D341Med (cell line): ENCODE data around the gene COQ5.
"Not testable (repeated sequence)": the region's sequence is repeated elsewhere in the genome, so short reads cannot be mapped to it uniquely, and the experiment has no call there.

Experiments used
- DNase-seq: peaks from one replicate; pipeline ENCODE4 v3.0.0; 2012; ENCODE audit warnings: low spot score

Gene COQ5, protein sequence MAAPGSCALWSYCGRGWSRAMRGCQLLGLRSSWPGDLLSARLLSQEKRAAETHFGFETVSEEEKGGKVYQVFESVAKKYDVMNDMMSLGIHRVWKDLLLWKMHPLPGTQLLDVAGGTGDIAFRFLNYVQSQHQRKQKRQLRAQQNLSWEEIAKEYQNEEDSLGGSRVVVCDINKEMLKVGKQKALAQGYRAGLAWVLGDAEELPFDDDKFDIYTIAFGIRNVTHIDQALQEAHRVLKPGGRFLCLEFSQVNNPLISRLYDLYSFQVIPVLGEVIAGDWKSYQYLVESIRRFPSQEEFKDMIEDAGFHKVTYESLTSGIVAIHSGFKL

DNA sequence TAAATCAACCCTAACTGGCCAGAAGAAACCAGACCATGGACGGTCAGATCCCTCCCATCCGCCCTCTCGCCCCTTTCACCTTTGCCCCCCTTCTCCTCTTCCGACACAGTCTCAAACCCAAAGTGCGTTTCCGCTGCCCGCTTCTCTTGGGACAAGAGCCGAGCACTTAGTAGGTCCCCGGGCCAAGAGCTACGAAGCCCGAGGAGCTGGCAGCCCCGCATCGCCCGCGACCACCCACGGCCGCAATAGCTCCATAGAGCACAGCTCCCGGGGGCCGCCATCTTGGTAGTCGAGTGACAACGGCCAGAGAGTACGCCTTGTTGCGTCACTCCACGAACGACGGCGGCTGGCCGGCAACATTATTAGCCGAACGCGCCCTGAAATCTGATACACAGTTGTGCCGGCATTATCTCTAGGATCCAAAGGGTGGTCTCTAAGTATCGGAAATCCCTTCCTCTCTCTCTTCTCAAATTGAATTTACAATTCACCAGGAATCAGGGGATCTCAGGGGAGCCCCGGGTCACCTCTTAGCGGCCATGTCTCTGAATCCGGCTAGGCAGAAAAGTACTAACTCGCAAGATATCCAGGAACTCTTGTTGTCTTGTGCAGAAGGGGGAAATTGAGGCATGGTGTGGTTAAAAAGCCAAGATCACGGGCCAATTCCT is at the start of gene COQ5:
Gene COQ5 (minus strand): TSS at position 298 of the 665 bp plus-strand sequence. CDS start 17 bp downstream, at position 281.
- peak; percentile 90 for DNase-seq

DNA sequence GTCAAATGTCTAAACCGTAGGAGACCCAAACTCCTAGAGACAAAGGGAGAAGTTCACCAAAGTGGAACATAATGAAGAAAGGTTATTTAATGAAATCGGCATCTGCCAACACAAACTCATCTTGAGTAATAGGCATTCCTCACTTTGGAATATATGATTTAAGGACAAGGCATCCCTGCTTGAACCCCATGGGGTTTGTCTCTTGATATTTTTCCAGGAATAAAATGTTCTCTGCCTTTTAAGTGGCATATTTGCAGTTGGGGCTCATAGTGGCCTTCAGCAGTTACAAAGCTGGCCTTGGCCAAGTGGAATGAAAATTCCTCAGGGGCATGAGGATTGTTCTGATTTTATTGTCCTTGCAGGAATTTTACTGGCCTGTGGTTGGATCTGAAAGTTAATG is 45.1 kb upstream of the COQ5 start:
- DNase-seq, result no peak

DNA sequence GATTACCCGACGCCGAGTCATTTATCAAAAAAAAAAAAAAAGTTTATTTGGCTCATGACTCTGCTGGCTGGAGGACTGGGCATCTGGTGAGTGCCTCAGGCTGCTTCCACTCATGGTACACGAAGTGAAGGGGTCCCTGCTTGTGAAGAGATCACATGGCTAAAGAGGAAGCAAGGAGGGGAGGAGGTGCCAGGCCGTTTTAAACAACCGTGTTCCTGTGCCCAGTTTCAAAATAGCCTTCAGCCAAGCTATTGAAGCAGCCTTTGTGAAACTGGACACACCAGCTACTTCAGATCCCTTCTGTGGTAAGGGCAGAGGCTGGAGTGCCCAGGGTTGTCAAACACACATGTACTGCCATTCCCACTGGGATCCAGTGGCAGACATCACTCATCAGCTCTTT is 44.6 kb upstream of the COQ5 start:
- DNase-seq, result no peak

DNA sequence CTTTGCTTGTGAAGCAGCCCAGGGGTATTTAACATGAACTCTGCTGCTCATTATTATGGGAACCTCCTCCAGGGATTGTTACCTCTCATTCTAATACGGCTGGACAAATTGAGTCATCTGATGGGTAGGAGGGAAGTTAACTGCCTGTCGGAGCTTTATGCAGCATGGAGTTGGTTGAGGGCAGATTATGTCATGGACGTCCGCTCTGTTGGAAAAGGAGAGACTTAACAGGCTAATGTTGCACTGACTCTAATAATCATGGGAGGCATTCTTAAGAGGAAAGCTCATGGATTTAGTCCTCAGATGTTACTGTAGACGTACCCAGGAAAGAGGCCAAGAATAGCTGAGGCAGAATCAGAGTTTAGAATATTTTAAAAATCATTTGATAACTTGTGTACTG is 42.3 kb upstream of the COQ5 start:
- no peak for DNase-seq

DNA sequence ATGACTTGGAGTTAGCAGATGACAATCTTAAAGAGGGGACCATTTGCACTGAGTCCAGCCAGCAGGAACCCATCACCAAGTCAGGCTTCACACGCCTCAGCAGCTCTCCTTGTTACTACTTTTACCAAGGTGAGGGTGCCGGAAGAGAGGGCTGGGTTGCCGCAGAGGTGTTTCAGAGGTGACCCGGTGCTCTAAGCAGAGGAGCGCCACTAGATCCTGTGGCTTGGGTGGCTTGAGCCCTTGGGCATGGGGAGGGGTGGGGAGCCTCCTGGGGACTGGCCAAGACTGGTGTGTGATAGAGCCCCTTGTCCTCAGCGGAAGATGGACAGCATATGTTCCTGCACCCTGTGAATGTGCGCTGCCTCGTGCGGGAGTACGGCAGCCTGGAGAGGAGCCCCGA is 34.5 kb upstream of the COQ5 start:
- DNase-seq, result no peak

DNA sequence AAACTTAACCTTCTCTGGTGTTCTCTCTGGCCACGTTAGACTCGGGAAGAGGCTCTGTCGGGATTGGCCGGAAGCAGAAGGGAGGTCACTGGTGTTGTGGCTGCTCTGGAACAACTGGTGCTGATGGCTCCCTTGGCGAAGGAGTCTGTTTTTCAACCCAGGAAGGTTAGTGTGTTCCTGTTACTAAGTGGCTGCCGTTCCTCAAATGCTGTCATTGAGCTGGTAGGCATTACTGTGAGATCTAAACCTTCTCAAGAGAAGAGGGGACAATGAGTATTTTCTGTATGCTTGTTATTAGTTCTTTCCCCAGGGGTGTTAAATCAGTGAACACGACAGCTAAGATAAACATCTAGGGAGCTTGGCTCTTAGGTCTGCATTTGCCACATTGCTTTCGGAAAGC is 33.9 kb upstream of the COQ5 start:
- no peak for DNase-seq

DNA sequence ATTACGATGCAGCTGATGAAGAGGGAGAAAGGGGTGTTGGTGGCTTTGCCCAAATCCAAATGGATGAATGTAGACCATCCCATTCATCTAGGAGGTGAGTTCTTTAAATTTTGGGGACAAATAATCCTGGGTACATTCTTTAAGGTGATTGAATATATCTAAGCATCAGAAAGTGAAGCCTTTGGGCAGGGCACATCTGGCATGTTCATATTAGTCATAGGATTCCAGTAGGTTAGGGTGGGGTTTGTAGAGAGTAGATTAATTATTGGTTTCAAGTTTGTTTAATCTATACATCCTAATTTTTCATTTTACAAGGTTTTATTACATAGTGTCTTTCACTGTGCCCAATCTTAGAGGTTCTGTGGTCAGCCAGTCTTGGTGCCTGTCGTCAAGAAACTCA is 28.6 kb upstream of the COQ5 start:
- DNase-seq, result no peak

DNA sequence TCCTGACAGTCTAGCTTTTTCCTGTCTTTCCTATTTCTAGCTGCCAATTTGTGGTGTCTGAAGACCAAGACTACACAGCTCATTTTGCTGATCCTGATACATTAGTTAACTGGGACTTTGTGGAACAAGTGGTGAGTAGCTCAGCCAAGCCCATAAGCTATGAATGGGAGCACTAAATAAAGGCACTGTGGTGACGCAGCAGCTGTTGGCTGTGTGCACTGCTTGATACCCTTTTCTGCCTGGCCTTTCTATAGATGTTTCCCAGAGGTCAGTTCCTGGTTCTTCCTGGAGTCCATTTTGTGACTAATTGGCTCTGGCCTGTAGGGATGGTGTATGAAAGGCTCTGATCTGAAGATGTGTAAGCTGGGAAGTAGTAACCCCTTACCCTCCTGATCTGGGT is 25.7 kb upstream of the COQ5 start:
- no peak for DNase-seq

DNA sequence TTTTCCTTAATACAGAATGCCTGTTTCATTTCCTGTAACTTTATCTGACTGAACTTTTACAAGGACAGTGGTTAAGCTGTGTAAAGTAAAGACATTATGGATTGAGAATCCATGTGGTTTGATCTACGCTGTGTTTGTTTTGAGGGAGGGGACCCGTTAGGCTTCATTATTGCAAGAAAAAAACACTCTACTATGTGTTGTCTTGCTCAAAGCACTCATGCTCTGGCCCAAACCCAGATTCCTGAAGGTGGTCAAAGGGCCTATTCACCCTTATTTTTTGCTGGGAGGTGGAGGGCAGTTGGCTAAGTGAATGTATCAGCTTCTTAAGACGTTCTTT is 17.1 kb upstream of the COQ5 start:
- DNase-seq, result no peak

DNA sequence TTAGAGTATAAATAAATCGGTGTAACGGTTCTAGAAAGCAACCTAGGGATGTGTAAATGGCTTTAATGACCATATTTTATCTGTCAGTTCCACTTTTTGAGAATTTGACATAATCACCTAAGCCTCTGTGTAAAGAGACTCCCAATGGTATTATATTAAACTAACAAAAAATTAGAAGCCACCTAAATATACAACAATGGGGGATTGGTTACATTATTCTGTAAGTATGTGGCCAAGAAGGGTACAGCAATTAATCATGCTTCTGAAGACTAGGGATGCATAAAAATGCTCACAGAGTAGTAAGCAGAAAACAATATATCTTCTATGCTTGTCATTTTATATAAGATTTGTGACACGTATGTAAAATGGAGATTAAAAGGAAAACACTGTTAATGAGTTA is 15.7 kb upstream of the COQ5 start:
- no peak for DNase-seq

DNA sequence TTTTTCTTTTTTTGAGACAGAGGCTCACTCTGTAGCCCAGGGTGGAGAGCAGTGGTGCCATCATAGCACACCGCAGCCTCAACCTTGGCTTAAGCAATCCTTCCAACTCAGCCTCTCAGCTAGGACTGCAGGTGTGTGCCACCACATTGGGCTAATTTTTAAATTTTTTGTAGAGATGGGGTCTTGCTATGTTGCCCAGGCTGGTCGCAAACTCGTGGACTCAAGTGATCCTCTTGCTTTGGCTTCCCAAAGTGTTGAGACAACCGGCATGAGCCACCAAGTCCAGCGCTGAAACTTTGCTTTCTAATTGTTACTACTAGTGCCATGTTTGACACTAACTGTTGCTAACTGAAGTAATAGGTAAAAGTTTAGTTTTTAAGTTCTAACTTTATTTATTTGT is 13.2 kb upstream of the COQ5 start:
- DNase-seq, result no peak

DNA sequence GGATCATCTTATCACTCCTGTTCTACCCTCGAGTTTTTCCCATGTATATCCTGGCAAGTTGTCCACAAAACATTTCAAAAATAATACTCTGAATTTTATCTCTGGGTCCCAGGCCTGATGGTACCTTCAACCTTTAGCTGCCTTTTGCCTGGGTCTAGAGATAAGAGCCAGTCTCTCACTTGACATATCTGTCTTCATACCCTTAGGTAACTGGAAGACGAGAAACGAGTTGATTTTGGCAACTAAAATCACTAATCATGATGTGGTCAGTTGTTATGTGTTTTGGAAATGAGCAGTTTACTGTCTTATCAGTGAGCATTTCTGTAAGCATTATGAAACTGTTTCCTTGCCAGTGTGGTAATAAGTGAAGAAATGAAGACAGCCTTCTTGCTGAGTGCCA is 11.5 kb upstream of the COQ5 start:
- DNase-seq, result no peak

DNA sequence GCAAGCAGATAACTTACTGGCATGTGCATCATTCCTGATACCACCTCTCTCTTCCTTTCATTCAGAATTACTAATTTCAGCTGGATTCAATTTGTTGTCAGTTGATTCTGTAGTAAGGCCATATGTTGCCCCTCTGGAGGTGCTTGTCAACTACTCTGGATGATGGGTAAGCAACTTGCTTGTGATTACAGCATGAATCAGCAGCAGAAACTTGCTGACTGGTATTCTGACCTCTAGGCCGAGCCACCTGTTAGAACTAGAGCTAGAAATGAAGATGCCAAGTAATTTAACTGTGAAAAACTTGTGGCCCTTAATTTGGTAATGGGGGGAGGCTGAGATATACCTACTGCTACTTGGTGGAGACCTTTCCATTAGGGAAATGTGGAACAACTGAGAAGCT is 10.3 kb upstream of the COQ5 start:
- no peak for DNase-seq

DNA sequence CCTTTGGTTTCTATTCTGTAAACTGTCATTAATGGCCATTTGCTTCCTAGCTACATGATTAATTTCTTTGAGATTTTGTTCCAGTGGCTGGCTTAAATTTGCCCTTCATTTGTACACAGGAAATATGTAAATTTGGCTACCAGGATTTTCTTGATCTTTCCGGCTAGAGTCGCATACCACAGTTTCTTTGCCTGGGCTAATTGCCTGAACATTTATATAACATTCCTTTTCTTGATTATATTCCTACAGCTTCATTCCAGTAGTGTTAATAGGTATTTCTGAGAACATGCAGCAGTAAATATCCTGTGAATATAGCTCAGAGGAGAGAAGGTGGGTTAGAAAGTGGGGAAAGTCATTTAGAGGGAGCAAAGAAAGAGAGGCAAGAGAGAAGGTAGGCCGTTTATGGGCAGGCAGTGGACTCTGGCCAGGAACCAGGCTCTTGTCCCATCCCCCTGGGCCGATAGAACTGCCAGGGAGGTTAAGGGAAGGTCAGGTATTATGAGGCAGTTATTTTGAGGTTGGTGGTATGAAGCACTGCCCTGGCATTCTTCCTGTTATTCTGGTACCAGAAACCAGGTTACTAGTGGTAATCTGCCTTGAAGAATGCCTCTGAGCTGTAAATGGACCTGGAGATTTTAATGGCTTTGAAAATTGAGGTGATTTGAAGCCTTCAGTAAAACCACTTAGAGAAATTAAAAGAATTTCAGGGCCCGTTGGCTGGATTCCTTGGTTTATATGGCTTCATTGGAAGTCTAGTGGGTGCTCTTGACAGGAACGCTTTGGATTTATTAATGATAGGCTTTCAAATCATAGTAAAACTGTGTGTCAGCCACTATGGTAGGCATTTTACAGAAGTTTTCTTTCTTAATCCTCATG is 9.6 kb upstream of the COQ5 start:
- DNase-seq, result no peak

DNA sequence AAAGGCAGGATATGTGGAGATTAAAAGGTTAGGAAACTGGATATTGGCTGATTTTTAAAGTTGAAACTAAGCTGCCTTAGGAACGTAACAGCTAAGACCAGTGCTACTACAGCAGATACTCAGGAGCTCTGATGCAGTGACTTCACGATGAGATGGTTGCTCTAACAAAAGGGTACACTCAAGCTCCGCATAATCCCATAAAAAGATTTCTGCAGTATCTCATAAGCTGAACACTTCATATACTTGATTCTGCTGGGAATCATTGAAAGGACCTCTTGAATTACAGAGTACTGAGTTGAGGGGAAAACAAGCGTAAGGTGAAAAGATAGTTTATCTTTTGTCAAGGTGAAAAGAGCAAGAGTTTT is 8.9 kb upstream of the COQ5 start:
- DNase-seq, result no peak

DNA sequence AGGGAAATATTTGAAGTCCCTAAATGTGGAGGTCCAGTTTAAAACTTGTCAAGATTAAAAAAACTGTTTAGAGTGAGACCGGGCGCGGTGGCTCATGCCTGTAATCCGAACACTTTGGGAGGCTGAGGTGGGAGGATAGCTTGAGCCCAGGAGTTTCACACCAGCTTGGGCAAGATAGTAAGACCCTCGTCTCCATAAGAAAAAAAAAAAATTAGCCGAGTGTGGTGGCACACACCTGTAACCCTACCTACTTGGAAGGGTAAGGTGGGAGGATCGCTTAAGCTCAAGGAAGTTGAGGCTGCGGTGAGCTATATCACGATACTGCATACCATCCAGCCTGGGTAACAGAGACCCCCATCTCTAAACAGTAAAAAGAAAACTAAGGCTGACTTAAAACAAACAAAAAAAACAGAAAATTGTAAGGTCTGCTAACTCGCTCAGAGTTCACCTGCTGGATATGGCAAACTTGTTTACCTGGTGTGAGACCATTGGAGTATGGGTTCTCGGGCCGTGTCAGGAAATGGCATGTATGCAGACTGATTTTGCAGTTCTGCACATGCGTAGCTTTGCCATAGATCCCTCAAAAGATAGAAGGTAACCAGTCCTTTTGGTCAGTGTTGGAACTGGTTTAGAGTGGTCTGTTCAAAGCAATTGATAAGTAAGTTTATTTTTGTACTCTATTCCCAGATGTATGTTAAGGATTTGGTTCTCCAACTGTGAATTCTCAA is 7.3 kb upstream of the COQ5 start:
- DNase-seq, result no peak

DNA sequence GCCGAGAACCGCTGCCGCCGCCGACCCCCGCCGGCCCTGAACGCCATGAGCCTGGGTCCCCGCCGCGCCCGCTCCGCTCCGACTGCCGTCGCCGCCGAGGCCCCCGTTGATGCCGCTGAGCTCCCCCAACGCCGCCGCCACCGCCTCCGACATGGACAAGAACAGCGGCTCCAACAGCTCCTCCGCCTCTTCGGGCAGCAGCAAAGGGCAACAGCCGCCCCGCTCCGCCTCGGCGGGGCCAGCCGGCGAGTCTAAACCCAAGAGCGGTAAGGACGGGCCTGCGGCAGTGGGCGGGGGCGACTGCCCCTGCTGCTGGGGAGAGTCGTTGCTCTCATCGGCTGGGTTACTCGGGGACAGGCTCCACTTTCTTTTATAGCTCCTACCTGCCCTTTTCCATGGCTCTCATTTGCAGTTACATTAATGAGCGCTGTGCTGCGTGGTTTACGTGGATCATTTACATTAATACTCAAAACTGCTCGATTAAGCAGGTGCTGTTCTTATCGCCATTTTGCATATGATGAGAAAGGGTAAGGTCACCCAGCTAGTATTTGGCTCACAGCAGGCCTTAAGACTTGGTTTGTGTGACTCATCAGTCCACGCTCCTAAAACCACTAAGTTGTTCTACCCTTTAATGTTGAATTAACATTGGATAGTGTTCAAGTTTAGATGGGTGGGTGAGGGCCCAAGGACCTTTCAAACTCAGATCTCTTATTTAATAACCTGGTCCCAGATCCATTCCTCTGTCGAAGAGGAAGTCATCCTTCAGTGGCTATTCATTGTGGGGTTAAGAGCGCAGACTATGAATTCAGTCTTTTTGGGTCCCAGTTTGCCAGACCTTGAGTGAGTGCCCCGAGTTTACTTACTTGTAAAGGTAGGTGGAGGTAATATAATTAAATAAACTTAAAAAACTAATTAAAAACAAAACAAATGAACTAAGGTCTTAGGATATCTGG is 6.0 kb upstream of the COQ5 start:
- peak; percentile 82 for DNase-seq

DNA sequence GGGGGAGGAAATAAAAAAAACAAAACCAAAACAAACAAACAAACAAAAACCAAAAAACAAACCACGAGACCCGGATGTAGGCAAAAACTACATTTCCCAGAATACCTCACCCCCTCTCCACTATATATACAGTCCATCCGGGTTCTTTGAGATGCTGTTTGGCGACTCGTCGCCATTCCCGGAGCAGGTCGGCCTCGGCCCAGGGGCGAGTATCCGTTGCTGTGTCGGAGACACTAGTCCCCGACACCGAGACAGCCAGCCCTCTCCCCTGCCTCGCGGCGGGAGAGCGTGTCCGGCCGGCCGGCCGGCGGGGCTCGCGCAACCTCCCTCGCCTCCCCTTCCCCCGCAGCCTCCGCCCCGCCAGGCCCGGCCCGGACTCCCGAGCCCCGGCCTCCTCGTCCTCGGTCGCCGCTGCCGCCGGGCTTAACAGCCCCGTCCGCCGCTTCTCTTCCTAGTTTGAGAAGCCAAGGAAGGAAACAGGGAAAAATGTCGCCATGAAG is 5.3 kb upstream of the COQ5 start, which contains the start of gene RNF10:
Gene RNF10 (plus strand): TSS at position 154 of the 500 bp plus-strand sequence. CDS start 456 bp downstream, outside the sequence.
- DNase-seq, result peak; percentile 90

DNA sequence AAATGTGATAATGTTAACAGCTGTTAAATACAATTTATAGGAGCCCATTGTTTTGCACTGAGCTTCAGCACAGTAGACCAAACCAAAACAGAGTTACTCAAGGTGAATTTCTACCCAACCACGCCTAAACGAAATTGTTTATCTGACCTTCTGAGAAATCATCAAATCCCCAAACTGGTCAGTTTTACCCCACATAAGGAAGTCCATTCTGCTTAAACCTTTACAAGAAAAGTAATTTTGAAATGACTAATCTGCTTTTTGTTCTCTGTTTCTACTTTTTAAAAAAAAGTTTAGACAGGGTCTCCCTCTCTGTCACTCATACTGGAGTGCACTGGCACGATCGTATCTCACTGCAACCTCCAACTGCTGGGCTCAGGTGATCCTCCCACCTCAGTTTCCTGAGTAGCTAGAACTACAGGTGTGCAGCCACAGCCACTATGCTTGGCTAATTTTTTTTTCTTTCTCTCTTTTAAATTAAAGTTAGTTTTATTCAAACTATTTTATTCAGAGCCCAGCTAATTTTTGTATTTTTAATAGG is 3.8 kb upstream of the COQ5 start:
- DNase-seq, result no peak

DNA sequence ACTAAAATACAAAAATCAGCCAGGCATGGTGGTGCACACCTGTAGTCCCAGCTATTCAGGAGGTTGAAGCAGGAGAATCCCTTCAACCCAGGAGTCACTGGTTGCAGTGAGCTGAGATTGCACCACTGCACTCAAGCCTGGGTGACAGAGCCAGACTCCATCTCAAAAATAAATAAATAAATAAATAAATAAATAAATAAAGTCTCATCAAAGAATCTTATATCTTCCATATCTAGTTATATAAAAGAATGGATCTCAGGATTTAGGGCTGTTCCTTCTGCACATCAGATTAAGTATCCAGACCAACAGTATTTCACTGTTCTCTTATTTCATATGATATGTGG is 1.4 kb upstream of the COQ5 start:
- DNase-seq, result not testable (repeated sequence)
